Germinal center (tissue), 1 donor: Measurements from ENCODE around the gene C3orf70.
"Not testable (repeated sequence)": the region's sequence is repeated elsewhere in the genome, so short reads cannot be mapped to it uniquely, and the experiment has no call there.

Experiments used
- DNase-seq: peaks from one replicate; pipeline ENCODE4 v3.0.0; 2012; ENCODE audit warnings: mixed read lengths, low spot score

The C3orf70 gene

DNA sequence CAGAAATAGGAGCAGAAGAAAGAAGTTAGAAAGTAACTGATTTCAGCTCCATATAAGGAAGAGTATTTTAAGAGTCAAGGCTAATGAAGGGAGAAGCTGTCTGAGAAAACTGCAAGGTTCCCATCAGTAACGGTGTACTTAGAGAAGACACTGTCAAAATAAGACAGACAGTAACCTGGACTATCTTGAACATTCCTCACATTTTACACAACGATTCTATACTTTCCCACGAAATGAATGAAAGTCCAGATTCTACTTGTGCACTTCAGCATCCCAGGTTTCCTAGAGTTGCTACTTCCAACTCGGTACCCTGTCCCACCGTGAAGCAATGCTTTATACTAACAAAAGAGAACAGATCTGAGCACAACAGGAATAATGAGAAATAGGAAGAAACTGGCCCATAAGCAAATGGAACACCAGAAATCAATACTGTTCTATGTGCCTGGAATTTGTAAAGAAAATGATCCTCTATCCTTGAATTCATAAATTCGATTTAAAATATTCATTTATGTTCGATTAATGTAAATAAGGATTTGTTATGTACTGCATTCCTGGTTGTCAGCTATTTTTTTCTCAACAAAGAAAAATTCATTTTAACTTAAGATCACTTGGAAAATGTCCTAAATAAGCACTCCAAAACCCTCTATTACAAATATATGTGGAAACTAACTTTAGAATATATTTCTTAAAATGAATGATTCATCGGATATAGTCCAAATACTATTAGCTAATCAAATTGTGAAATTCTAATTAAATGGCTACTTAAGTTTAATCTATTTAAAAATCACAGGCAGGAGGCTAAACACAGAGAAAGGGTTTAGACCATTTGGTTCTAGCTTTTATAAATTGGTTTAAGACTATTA is 1.5 kb downstream of the C3orf70 start:
- DNase-seq = no peak

DNA sequence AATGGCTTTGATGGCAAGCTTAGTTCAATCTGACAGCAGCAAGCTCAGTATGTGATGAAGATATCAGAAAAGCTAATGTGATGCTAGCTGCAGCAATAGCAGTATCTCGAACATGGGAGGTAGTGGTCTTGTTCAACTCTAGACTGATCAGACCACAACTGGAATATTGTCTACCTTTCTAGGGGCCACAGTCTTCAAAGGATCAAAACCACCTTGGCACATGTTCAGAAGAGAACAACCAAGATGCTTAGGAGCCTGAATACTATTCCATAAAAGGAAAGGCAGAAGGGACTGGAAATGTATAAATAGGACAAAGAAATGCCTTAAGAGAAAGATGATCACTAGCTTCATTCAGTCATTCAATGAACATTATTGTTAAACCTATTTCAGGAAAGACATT is 2.3 kb downstream of the C3orf70 start:
- DNase-seq = no peak

DNA sequence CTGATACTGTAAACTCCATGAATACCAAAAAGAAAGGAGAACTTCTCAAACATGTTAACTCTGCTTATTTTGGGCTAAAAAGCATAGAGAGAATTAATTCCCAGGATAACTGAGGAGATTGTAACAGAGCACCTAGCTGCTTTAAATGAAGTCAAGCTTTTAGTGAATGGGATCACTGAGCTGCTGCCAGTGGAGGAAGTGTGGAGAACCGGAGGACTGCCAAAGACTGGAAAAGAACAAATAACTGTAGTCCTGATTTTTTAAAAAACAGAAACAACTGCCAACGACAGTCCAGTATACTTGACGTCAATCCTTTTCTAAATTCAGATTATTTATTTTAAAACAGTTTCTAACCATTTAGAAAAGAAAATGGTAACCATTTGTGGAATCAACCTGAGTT is 3.3 kb downstream of the C3orf70 start:
- no peak for DNase-seq

DNA sequence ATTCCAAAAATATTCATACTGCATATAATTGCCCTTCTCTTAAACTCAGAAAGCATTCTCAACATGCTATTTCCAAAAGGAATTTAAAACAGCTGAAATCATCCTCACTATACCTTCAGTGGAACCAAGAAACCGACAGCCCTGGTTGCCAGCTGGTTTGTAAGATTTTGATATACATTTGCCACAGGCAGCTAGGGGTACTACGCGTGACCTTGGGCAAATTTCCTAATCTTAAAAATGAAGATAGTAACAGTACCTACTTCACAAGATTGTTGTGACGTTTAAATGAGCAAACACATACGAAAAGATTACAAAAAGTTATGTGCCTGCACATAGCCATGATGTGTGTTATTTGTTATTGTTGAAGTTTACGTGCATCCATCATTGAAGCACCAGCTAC is 7.3 kb downstream of the C3orf70 start:
- no peak for DNase-seq

DNA sequence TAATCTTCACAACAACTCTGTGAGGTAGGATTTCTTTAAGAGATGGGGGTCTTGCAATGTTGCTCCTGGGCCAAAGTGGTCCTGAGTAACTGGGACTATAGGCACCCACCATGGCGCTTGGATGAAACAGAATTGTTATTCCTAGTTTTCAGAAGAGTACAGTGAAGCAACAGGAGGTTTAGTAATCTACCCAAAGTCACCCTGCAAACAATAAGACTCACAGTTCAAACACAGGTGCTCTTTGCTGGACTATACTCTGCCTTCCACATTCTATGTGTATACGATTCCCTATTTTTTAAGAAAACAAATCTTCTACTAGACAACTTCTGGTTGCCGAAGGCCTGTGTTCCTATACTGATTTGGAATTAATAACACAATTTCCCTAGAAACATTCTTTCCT is 8.1 kb downstream of the C3orf70 start:
- DNase-seq = no peak

DNA sequence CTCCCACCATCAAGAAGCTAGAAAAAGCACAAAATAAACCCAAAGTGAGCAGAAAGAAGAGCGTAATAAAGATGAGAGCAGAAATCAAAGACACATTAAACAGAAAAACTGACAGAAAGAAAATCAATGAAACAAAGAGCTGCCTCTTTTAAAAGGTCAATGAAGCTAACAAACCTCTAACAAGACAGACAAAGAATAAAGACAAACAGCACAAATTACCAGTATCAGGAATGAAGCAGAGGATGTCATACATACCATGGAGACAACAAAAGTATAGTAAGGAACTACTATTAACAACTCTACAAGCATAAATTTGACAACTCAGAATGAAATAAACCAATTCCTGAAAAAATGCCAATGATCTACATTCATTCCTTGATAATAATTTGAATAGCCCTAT is 15.0 kb downstream of the C3orf70 start:
- DNase-seq = no peak

DNA sequence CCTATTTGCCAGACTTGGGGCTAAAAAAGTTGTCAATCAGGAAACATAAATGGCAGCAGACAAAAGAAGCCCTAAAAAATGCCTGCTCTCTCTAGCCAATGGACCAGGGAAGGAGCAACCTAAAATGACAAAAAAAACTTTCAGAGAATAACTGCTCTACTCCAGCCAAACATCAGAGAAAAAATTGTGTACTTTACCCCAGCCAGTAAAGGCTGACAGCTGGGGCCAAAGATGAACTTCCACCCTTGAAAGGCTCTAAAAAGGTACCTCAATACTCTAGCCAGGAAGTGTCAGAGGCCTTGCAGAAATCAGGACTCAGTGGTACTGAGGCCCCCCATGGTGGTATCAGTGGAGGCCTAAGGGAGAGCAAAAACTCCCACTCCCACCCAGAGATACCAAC is 18.4 kb downstream of the C3orf70 start:
- DNase-seq = no peak

DNA sequence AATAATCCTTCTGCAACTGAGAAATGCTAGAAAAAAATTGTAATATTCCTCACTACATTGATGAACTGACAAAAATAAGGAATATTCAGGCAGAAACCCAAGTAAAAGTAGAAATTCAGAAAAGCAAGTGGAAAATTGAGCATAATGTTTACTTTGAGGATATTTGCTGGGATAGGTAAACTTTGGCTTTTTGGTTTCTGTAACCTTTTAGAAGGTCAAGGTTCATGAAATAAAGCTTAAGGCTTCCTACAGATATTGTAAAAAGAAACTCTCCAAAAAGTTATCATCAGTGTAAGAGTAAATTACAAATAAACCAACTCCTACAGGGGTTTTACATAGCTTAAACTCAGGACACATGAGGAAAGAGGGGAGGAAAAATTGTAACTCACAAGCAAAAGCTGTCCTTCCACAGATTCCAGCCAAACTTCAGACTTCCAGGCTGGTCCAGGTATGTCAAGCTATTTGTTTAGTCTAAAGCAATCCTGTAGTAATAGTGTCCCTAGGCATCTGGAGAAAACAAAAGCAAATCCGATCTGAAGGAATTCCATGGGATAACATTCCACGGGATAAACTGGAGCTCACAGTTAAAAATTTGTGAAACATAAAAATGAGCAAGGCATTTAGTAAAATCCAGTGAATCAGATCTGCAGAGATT is 21.1 kb downstream of the C3orf70 start:
- no peak for DNase-seq

DNA sequence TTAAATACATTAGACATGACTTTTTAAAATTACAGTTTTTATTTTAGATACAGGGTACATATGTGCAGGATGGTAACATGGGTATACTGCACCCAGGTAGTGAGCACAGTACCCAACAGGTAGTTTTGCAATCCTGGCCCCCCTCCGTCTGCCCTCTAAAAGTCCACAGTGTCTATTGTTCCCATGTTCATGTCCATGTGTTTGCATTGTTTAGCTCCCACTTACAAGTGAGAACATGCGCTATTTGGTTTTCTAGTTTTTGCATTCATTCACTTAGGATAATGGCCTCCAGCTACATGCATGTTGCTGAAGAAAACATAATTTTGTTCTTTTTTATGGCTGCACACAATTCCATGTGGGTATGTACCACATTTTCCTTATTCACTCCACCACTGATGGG is 23.8 kb downstream of the C3orf70 start:
- DNase-seq = no peak

DNA sequence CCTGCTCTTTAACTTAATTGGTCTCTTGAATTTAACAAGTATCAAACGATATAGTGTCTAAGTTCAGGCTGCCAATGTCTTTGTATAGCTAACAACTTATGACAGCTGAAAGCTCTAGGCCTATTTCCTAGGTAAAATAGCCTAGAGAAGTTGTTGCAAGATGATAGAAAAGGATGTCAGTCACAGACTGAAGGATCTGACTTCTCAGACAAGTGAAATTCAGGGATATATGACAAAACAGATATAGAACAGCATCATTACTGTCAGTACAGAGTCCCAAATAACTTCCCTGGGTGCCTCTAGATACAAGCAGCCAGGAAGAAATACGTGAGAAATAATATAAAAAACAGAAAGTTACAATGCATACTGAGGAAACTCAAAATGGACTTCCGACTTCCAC is 26.7 kb downstream of the C3orf70 start:
- no peak for DNase-seq

DNA sequence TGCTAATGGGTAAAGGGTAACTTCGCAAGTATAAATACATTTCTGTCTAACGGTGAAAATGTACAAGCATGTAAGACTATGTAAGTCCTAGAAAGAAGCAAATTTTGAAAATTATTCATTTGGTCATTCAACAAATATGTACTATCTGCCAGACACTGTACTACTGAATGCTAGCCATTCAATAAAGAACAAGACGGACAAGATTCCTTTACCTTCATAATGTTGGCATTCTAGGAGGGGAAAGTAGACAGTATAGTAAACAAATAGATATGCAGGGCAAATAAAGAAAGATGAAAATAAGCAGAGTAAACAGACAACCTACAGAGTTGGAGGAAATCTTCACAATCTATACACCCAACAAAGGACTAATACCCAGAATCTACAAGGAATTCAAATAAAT is 32.7 kb downstream of the C3orf70 start:
- no peak for DNase-seq

DNA sequence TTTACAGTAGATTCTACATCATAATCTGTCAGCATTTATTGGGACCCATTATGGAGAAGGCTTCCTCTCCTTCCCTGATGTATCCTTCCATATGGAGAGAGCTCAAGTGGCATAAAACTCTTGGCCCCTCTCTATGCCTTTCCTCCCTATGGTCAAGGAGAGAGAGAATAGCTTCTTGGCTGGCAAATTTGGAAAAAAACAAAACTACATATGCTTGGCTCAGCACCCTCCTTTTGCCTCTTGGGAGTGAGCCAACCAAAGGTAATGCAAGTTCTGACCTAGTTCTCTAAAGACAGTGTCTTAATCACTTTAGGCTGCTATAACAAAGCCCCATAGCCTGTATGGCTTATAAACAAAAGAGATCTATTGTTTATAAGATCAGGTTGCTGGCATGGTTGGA is 37.5 kb downstream of the C3orf70 start:
- no peak for DNase-seq

DNA sequence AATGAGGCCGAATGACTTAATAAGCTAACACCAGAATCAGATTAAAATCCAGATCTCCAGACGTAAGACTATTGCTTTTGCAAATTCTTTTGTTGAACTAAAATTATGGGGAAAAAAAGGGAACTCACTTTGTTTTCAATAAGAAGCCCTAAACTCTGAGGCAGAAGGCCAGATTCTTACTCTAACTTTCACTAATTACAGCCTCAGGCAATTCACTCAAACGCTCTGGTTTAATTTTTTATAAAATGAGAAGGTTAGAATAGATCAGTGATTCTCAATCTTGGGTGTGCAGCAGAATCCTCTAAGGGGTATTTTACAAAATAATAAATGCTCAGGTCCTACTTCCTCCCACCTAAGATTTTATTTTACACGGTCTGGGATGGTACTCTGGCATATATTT is 38.1 kb downstream of the C3orf70 start:
- DNase-seq = no peak

DNA sequence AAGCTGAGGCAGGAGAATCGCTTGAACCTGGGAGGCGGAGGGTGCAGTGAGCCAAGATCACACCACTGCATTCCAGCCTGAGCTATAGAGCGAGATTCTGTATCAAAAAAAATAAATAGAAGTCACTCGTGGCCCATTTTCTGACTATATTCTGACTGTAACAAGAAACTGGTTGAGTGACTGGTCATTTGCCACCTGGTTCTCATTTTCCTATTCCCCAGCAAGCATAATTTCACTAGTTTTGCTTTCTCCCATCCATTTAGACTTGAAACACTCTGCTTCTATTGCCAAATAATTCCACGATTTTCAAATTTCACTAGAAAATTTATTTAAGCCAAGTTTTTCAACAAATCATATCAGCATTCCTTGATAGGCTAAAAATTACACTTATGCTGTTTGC is 40.7 kb downstream of the C3orf70 start:
- no peak for DNase-seq

DNA sequence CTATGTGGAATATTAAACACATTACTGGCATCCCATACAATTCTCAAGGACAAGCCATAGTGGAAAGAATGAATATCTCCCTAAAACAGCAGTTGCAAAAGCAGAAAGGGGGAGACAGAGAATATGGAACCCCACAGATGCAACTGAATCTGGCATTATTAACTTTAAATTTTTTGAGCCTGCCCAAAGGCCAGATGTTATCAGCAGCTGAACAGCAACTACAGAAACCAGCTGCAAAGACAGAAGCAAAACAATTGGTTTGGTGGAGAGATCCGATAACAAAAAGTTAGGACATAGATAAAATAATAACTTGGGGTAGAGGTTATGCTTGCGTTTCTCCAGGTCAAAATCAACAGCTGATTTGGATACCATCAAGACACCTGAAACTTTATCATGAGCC is 43.8 kb downstream of the C3orf70 start:
- not testable (repeated sequence) for DNase-seq

DNA sequence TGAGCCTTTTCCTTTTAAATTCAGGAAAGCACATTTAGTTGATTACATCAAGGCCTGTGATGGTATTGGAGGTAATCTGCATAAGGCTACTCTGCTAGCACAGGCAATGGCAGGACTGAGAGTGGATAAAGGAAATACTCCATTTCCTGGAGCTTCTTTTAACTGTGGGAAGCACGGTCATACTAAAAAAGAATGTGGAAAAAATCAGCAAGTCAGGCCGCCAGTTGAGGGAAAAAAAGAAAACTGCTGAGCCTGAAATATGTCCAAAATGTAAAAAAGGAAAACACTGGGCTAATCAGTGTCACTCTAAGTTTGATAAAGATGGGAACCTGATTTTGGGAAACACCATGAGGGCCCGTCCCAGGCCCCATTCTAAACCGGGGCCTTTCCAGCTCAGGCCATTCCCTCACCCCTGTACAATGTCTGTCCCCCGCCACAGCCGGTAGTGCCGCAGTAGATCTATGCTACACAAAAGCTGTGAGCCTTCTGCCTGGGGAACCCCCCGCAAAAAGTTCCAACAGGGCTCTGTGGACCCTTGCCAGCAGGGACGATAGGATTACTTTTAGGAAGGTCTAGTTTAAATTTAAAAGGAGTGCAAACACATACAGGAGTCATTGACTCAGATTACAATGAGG is 46.5 kb downstream of the C3orf70 start:
- DNase-seq = not testable (repeated sequence)

DNA sequence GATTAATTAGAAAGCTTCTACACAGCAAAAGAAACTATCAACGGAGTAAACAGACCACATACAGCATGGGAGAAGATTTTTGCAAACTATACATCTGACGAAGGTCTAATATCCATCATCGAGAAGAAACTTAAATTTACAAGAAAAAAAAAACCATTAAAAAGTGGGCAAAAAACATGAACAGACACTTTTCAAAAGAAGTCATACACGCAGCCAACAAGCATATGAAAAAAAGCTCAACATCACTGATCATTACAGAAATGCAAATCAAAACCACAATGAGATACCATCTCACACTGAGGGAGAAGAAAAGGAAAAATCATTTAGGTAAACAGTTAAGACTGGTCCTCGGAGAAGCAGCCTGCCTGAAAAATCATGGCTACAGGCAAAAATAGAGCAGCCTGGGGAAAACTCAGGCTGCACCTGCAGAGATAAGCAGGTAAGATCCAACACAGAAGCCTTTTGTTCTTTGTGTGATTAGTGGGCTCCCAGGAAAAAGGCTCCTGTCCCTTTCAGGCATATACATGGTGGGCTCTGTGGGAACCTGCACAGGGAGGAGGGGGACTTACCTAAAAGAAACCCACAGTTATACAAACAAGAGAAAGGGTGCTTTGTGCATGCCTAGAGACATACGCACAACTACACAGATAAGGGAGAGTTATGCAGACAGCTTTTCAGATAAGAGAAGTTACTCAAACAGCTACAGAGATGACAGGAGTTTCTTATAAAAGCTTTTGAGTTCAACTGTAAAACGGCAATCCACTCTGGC is 49.3 kb downstream of the C3orf70 start:
- DNase-seq = no peak

DNA sequence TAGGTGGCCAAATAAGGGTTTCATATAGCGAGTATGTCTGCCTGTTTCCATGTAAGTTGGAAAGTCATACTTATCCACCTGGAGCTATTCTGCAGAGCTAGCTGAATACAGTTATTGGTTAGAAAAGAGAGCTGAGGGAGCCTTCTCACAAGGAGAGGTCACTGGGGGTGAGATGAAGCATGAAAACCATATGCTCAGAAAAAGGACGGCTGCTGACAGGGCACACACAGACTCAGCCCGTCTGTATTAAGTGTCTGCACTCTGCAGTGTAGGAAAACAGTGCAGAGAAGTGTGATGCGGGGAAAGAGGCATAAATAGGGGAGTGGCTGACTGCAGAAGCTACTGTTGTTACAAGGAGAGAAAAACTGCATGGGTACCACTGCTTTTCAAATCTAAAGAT is 58.2 kb downstream of the C3orf70 start:
- DNase-seq = no peak

DNA sequence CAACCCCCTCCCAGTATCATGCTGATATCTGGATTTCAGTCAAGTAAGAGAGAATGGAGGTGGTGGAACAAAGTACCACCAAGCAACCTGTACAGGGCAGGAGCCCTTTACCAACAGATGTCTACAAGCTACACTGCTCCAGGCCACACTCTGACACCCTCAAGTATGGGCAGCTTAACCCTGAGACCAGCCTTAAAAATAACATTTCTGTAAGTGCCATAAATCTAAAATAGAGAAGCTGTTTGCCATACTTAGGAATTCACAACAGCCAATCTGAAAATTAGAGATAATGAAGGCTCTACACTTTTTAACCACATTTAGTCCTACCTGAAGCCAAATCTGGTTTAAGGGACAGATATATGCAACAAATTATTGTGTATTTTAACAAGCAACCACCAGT is 59.7 kb downstream of the C3orf70 start:
- DNase-seq = no peak

DNA sequence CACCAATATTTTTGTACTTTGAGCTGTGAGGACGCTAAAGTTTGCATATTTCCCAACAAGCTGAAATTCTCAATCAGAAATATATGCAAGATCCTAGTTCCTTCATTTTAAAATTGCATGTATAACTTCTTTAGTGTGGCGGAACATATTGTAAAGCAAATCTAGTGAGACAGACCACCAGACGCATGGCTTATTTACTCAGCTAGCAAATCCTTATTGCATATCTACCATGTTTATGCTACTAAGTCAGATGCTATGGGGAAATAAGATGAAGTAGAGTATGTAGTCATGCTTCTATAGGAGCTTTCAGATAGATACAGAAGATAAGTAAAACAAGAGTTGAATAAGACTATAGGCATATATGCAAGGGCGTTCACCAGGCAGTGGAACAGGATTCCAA is 62.0 kb downstream of the C3orf70 start:
- DNase-seq = no peak

DNA sequence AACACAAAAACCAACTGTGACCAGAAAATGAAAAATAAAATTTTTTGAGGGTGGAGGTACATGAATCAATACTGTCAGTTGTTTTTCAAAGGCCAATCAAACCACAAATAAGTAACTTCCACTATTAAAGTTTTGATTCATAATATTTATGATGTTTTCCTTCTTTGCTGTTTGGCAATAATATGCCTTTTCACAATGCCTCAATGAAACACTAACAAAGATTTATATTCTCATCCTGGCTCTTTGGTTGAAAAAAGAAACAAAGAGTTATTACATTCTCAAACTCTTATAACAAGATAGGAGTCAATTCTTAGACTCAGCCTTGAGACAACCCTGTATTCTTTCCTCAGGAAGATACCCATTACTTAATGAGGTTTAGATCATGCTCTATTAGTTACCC is 63.1 kb downstream of the C3orf70 start:
- DNase-seq = no peak

DNA sequence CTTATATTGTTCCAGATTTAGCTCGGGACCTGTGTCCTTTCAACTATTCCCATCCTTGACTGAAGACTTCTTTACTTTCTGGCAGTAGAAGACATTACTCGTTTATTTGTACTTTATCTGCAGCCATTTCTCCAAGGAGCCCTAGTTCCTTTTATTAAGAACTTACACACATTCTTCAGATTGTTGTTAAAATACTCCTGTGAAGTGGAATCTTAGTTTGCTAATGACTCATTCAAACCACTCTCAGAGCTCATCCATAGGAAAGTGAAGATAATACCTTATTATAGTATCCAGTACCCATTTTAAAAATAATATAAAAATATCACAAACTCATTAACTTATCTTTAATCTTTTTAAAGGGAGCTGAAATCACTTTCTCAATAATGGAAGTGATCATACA is 63.5 kb downstream of the C3orf70 start:
- no peak for DNase-seq

DNA sequence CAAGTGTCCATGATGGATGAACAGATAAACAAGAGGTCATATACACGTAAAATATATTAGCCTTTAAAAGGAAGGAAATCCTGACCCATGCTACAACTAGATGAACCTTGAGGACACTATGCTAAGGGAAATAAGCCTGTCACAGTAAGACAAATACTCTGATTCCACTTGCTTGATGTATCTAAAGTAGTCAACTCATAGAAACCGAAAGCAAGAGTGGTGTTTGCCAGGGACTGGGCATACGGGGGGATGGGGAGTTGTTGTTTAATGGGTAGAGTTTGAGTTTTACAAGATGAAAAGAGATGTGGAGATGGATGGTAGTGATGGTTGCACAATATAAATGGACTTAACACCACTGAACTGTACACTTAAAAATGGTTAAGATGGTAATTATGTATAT is 65.4 kb downstream of the C3orf70 start:
- no peak for DNase-seq
